PFSK-1 (cell line): ENCODE measurements around the gene KCNIP1.

Source experiments
- REST ChIP-seq, 2 experiments: IDR thresholded peaks; 2 replicates each; pipeline versions ENCODE4 v1.6.1 to v1.8.0; 2011 to 2012; ENCODE audit warnings: low read depth in 2 of 2, low read length in 2 of 2, control low read depth in 1 of 2, inconsistent platforms in 1 of 2, mild to moderate bottlenecking in 1 of 2, moderate library complexity in 1 of 2; ENCODE audit not compliant: insufficient read depth in 1 of 2
- SIN3A ChIP-seq: IDR thresholded peaks from 2 replicates; pipeline ENCODE4 v1.6.1; 2012; ENCODE audit warnings: mild to moderate bottlenecking, low read length, moderate library complexity, borderline replicate concordance; ENCODE audit not compliant: insufficient read depth

- TF ChIP-seq REST (IDR thresholded peaks at IDR 0.05; ENCODE audit: insufficient read depth in 1 of 2, low read depth in 2 of 2, low read length in 2 of 2), result no peak
- TF ChIP-seq SIN3A, result no peak
Measured at GRCh38 chr5:170642066-170642735, 138.4 kb downstream of the KCNIP1 start.
